Measurements from ENCODE around the gene SCAI. TPM values are rescaled to one million over a fixed set of nuclear protein-coding genes. Genes with fewer than 3 reads are reported as not detected.
A peak's percentile ranks its signal among the peaks of the same experiment; 100 is the strongest.

SCAI gene
- total and polyA plus RNA-seq, 2 of the 4 experiments (the other 2 are of a cell fraction) = 3.6 to 14.5 TPM

- Histone ChIP-seq H4K91ac (ENCODE audit: insufficient read depth, low read depth, low read length) (no peak overlapping the region), H2BK5ac (ENCODE audit: low read depth, low read length, poor library complexity, severe bottlenecking) (no peak overlapping the region), H3K27ac (ENCODE audit: insufficient read depth, low read length) (no peak overlapping the region), H2AFZ (replicated peaks; ENCODE audit: low read length, poor library complexity) (no peak overlapping the region), H3K9ac (ENCODE audit: low read depth, low read length) (no peak overlapping the region), H3K4me3 (ENCODE audit: insufficient read depth, low read depth, low read length) (no peak overlapping the region), H3K4ac (ENCODE audit: low read depth, low read length) (no peak overlapping the region), H2AK5ac (ENCODE audit: low read depth, low read length) (no peak overlapping the region), H3K56ac (ENCODE audit: extremely low read depth, insufficient read depth, low read length) (no peak overlapping the region), H2BK120ac (ENCODE audit: low read depth, low read length) (no peak overlapping the region), H3K4me2 (ENCODE audit: low read depth, low read length) (no peak overlapping the region), H3K14ac (replicated peaks; ENCODE audit: low read depth, low read length) (no peak overlapping the region), H3K4me1 (ENCODE audit: control insufficient read depth, insufficient read depth, low read length) (peaks cover 9% of the 10 kb centered on the region), H4K8ac (ENCODE audit: low read depth in 2 of 2, low read length in 2 of 2) (no peak overlapping the region), H3K79me1 (ENCODE audit: low read depth in 1 of 2, low read length in 2 of 2) (peaks cover 22 to 54% of the 10 kb centered on the region in 2 experiments), H3K27me3 (ENCODE audit: control insufficient read depth, insufficient read depth, low read length) (no peaks in the 10 kb centered on the region), H3K9me3 (ENCODE audit: control insufficient read depth, insufficient read depth, low read length) (no peaks in the 10 kb centered on the region), H3K23ac (ENCODE audit: low read depth, low read length) (no peak overlapping the region), H4K20me1 (ENCODE audit: insufficient read depth, low read length) (peaks cover 10% of the 10 kb centered on the region; the same call in 1 of the 2 replicates), H4K5ac (ENCODE audit: low read depth, low read length) (no peak overlapping the region), H2AK9ac (replicated peaks; ENCODE audit: low read depth, low read length, poor library complexity) (no peak overlapping the region), H3K9me1 (ENCODE audit: insufficient read depth, low read length) (no peaks in the 10 kb centered on the region), H2BK20ac (ENCODE audit: low read depth, low read length) (no peak overlapping the region), H3K36me3 (ENCODE audit: control insufficient read depth, insufficient read depth, low read length) (no peaks in the 10 kb centered on the region; the same call in 1 of the 2 replicates), H3K18ac (ENCODE audit: low read depth, low read length) (no peak overlapping the region), H2BK15ac (ENCODE audit: low read depth, low read length) (0 out of 3 replicates have a peak overlapping the region, but pooled peaks have one; percentile 28)
- BruUV-seq (replicated peaks) = no TSS peak
- in situ Hi-C loops (cut with MboI; ENCODE audit: low sequenced_read_pairs) = no loop called here
- ChIA-PET POLR2A (ENCODE audit: unreplicated experiment) (no interaction called here), CTCF (no interaction called here)
- DNase-seq (no peak), ATAC-seq (ENCODE audit: low read depth) (no peak)
- dilution Hi-C loops (cut with HindIII; ENCODE audit: low sequenced_read_pairs, unreplicated experiment) = no loop called here
- no peak for TF ChIP-seq CHD1 (IDR thresholded peaks at IDR 0.05; ENCODE audit: low read depth, low read length)
- intact Hi-C loops (cut with micrococcal nuclease) = no loop called here
Observed at GRCh38 chr9:125134976-125135375, 8.4 kb downstream of the SCAI start.
